Bronchial epithelial cell (primary cell): ENCODE measurements around the gene SNRNP40. TPM values are rescaled to one million over a fixed set of nuclear protein-coding genes. Genes with fewer than 3 reads are reported as not detected.
A peak's percentile ranks its signal among the peaks of the same experiment; 100 is the strongest.

Source experiments
- DNase-seq: peaks from one replicate; pipeline ENCODE4 v3.0.0-alpha.2; 2010; ENCODE audit warnings: low read depth
- FAIRE-seq: peaks from 2 replicates; lab custom pipeline; 2011; peaks lifted over from hg19 to GRCh38; lab: Jason Lieb, UNC
- H3K27me3 ChIP-seq: 2 replicates; pipeline ENCODE4 v1.5.1; 2011; ENCODE audit warnings: low read length; ENCODE audit not compliant: control insufficient read depth, insufficient read depth
- H3K36me3 ChIP-seq: 2 replicates; pipeline ENCODE4 v1.5.1; 2011; ENCODE audit warnings: low read length; ENCODE audit not compliant: control insufficient read depth, insufficient read depth
- H3K4me3 ChIP-seq: 2 replicates; pipeline ENCODE4 v1.5.1; 2011; ENCODE audit warnings: mild to moderate bottlenecking, low read depth, low read length, control low read depth
- total RNA-seq: library from RNA; depleted of rRNA; stranded (reverse); fragments of >200 nt; gene quantifications from 2 replicates; pipeline ENCODE4 v1.2.1, GENCODE V29; 2014
- TF ChIP-seq, protein P1 (sequence below): IDR thresholded peaks from 2 replicates; pipeline ENCODE4 v1.5.1; 2011; ENCODE audit warnings: mild to moderate bottlenecking, moderate library complexity, low read length, control low read depth, inconsistent platforms; ENCODE audit not compliant: insufficient read depth, severe bottlenecking

SNRNP40 gene
- total RNA-seq, 1 donor from 2014 or later = 142 TPM

DNA sequence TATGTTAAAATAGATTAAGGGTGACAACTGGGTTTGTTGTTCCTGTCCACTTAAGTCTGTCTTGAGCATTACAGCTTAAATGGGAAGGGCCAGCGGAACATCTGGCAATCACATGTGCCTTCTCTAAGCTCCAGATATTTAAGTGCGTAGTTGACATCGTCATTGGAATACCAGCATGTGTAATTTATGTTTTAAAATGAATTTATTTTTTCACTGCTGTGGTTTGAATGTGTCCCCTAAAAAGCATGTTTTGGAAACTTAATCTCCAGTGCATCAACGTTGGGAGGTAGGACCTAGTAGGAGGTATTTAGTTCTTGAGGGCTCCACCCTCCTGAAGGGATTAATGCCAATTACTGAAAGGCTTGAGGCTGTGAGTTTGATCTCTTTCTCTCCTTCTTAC, 13.6 kb upstream of the SNRNP40 start:
- H3K27me3 ChIP-seq = no peaks in the 10 kb centered on the region
- H3K4me3 ChIP-seq = no peak overlapping the region
- H3K36me3 ChIP-seq = peaks cover 9% of the 10 kb centered on the region
- TF ChIP-seq, protein P1, sequence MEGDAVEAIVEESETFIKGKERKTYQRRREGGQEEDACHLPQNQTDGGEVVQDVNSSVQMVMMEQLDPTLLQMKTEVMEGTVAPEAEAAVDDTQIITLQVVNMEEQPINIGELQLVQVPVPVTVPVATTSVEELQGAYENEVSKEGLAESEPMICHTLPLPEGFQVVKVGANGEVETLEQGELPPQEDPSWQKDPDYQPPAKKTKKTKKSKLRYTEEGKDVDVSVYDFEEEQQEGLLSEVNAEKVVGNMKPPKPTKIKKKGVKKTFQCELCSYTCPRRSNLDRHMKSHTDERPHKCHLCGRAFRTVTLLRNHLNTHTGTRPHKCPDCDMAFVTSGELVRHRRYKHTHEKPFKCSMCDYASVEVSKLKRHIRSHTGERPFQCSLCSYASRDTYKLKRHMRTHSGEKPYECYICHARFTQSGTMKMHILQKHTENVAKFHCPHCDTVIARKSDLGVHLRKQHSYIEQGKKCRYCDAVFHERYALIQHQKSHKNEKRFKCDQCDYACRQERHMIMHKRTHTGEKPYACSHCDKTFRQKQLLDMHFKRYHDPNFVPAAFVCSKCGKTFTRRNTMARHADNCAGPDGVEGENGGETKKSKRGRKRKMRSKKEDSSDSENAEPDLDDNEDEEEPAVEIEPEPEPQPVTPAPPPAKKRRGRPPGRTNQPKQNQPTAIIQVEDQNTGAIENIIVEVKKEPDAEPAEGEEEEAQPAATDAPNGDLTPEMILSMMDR = no peak
- FAIRE-seq = no peak
- no peak for DNase-seq

DNA sequence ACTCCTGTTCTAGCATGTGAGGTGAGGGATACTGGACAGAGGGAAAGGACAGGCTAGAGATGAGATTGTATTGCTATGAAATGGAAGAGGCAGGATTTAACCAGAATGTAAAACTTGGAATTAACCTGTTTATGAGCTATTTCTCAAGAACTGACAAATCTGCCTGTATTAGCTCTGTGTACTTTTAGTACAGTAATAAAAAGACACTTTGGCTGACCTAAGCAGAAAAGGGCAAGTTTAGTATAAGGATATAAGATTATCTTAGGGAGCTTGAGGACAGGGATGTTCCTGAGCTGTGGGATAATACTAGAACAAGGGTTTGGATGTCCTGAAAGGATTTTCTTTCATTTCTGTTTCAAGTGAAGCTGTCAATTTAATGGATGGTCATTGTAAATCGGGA, 11.4 kb upstream of the SNRNP40 start:
- Histone ChIP-seq H3K4me3 (no peak overlapping the region), H3K36me3 (peaks cover 8% of the 10 kb centered on the region), H3K27me3 (no peaks in the 10 kb centered on the region)
- TF ChIP-seq, protein P1 = no peak
- no peak for DNase-seq
- FAIRE-seq = no peak

DNA sequence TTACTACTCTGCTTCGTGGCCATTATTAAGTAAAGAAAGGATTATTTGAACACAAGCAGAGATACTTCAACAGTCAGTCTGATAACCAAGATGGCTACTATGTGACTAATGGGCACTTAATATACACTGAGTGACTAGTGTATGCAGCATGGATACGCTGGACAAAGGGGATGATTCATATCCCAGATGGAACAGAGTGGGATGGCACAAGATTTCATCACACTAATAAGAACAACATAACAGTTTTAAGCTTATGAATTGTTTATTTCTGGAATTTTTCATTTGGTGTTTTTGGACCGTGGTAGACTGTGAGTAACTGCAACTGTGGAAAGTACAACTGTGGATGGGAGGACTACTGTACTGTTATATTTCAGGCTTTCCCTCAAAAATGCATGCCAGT, 9.7 kb upstream of the SNRNP40 start:
- FAIRE-seq (no peak), DNase-seq (peak; percentile 97)
- TF ChIP-seq, protein P1 = no peak
- H3K36me3 ChIP-seq = peaks cover 5% of the 10 kb centered on the region
- H3K27me3 ChIP-seq = no peaks in the 10 kb centered on the region
- no peak overlapping the region for H3K4me3 ChIP-seq

DNA sequence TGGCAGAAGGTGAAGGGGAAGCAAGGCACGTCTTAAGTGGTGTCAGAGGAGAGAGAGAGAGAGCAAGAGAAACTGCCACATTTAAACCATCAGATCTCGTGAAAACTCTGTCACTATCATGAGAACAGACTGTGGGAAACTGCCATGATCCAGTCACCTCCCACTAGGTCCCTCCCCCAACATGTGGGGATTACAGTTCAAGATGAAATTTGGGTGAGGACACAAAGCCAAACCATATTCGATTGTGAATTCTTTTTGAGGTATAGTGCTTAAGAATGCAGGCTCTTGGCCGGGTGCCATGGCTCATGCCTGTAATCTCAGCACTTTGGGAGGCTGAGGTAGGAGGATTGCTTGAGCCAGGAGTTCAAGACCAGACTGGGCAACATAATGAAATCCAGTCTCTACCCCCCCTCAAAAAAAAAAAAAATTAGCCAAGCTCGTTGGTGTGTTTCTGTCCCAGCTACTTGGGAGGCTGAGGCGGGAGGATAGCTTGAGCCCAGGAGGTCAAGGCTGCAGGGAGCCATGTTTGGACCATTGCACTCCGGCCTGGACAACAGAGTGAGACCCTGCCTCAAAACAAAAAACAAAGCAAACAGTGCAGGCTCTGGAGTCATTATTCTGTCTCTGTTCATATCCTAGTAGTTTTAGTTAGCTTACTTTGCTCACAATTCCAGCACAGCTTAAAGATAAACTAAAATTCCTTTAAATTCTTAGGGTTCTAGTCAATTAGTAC, 6.3 kb upstream of the SNRNP40 start:
- H3K27me3 ChIP-seq = no peaks in the 10 kb centered on the region
- H3K4me3 ChIP-seq = no peak overlapping the region
- DNase-seq (no peak), FAIRE-seq (no peak)
- TF ChIP-seq, protein P1 = no peak
- peaks cover 2% of the 10 kb centered on the region for H3K36me3 ChIP-seq

DNA sequence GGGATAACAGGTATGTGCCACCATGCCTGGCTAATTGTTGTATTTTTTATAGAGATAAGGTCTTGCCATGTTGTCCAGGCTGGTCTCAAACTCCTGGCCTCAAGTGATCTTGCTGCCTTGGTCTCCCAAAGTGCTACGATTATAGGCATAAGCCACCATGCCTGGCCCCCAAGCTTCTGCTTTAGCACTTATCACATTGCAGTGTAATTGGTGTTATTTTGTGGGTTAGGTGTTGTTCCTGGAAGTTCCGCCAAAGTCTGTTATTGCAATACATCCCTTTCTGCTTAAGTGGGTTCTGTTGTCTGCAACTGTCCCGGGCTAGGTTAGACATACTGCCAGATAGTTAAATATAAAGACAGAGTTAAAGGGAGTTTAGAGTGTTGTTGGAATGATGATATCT, 3.6 kb upstream of the SNRNP40 start:
- peaks cover 2% of the 10 kb centered on the region for H3K36me3 ChIP-seq
- TF ChIP-seq, protein P1 = no peak
- FAIRE-seq = no peak
- H3K4me3 ChIP-seq = no peak overlapping the region
- no peaks in the 10 kb centered on the region for H3K27me3 ChIP-seq
- no peak for DNase-seq

DNA sequence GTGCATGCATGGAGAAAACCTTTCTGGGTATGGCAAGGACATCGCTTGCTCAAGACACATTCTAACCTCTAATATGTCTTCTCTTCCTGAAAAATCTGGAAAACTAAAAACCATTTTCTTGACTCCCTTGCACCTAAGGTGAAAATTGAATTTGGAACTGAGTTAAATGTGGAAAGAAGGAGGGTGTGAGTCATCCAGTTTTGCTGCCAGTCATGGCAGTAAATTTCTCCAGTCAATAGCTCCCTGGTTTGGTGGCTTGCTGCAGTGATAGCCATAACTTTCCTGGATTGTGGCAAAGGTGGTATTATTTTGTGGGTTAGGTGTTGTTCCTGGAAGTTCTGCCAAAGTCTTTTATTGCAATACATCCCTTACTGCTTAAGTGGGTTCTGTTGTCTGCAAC, 2.8 kb upstream of the SNRNP40 start:
- TF ChIP-seq, protein P1 = no peak
- no peak for FAIRE-seq
- DNase-seq = peak; percentile 36

More for the DNA sequence above, 2.8 kb upstream of the SNRNP40 start:
- Histone ChIP-seq H3K36me3 (peaks cover 2% of the 10 kb centered on the region), H3K27me3 (no peaks in the 10 kb centered on the region), H3K4me3 (no peak overlapping the region)
